BLaER1 (cell line): ENCODE measurements around the gene CDCA8.
A peak's percentile ranks its signal among the peaks of the same experiment; 100 is the strongest.
"Not testable (repeated sequence)": the region's sequence is repeated elsewhere in the genome, so short reads cannot be mapped to it uniquely, and the experiment has no call there.

Experiments
- H3K27ac ChIP-seq: shearing (Covaris generic); formaldehyde crosslinking; 2 replicates; pipeline ENCODE4 v1.8.1; 2022
- H3K27me3 ChIP-seq: shearing (Covaris generic); formaldehyde crosslinking; 2 replicates; pipeline ENCODE4 v1.8.1; 2022
- H3K36me3 ChIP-seq: shearing (Covaris generic); formaldehyde crosslinking; 2 replicates; pipeline ENCODE4 v1.8.1; 2022
- H3K4me1 ChIP-seq: shearing (Covaris generic); formaldehyde crosslinking; 2 replicates; pipeline ENCODE4 v1.8.1; 2022
- H3K4me2 ChIP-seq: shearing (Covaris generic); formaldehyde crosslinking; 2 replicates; pipeline ENCODE4 v1.8.1; 2022
- H3K4me3 ChIP-seq: shearing (Covaris generic); formaldehyde crosslinking; 2 replicates; pipeline ENCODE4 v1.8.1; 2022
- H3K9ac ChIP-seq: shearing (Covaris generic); formaldehyde crosslinking; 2 replicates; pipeline ENCODE4 v1.8.1; 2022
- H3K9me3 ChIP-seq: shearing (Covaris generic); formaldehyde crosslinking; 2 replicates; pipeline ENCODE4 v1.8.1; 2022
- H4K20me1 ChIP-seq: shearing (Covaris generic); formaldehyde crosslinking; 2 replicates; pipeline ENCODE4 v1.8.1; 2022
- Cebpa-rat ChIP-seq: shearing (Covaris generic); IDR thresholded peaks from 2 replicates; pipeline ENCODE4 v1.8.1; 2022

Gene CDCA8

DNA sequence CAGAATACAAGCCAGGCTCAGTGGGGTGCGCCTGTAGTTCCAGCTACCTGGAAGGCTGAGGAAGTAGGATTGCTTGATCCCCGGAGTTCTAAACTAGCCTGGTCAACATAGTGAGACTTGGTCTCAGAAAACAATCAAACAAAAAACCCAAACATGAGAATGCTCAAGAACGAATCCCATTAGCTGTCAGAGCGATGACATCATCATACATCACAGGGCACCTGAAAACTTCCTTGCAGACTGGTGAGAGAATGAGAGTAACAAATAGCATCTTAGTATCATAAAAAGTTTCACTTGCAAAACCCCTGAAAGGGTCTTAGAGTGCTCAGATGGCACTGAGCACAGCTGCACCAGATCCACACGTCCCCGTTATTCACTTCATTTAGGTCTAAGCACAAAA is 21.1 kb upstream of the CDCA8 start:
- no peaks in the 10 kb centered on the region for H3K9me3 ChIP-seq
- H3K27ac ChIP-seq, result no peak overlapping the region
- H3K4me2 ChIP-seq, result no peak overlapping the region
- no peak for TF ChIP-seq Cebpa-rat
- H3K4me1 ChIP-seq, result peaks cover 34% of the 10 kb centered on the region
- no peaks in the 10 kb centered on the region for H3K36me3 ChIP-seq
- H3K9ac ChIP-seq, result no peak overlapping the region
- H3K4me3 ChIP-seq, result no peak overlapping the region
- H4K20me1 ChIP-seq, result no peaks in the 10 kb centered on the region
- peaks cover 12% of the 10 kb centered on the region; the same call in 1 of the 2 replicates for H3K27me3 ChIP-seq

DNA sequence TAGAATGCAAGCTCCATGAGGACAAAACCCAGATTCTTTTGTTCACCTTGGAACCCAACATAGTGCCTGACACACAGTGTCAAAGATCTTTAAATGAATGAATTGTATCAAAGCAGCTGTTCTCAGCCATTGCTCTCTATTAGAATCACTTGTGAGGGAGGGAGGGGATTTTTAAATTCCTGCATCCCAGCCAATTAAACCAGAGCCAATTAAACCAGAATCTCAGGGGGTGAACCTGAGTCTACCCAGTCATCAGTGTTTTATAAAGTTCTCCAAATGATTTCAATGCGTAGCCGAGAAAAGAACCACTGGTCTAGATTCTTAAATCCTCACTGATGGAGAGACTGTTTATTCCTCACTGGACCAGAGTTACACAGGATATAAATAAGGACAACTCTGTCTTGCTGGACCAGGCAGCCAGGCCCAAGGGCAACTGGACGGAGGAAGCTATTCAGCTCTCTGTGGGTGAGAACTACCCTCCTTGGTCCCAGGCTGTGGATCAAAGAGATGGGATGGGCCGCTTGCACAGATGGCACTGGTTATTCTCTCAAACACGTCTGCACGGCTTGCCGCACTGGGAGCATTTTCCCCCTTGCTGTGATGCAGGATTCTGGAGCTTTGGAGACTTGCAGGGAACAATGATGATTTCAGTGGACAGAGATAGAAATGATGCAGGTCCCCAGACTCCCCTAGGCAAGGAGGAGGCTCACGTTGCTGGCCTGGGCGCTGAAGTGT is 20.0 kb upstream of the CDCA8 start:
- Histone ChIP-seq H3K9ac (no peak overlapping the region), H3K9me3 (no peaks in the 10 kb centered on the region), H3K4me1 (peaks cover 45% of the 10 kb centered on the region), H3K27me3 (peaks cover 20% of the 10 kb centered on the region; the same call in 1 of the 2 replicates), H4K20me1 (no peaks in the 10 kb centered on the region), H3K4me2 (no peak overlapping the region), H3K36me3 (no peaks in the 10 kb centered on the region), H3K27ac (no peak overlapping the region), H3K4me3 (no peak overlapping the region)
- TF ChIP-seq Cebpa-rat, result no peak

DNA sequence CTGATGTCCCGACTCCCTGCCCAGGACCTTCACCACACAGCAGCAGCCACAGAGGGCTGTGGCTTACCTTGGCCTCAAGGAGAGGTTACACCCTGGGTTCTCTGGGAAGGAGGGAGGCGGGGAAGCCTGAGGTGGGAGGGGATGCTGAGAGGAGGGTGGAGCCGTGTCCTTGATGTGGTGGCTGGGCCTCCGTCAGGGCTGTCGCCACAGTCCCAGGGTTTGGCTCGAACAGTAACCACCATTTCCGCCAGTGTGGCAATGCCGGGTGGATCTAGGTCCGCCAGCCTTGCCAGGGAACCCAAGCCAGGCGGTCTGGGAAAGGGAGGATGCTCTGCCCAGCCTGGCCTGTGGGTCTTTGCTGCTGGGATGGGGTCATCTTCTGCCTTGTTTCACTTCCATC is 18.4 kb upstream of the CDCA8 start:
- Histone ChIP-seq H3K4me2 (peak overlapping the region; percentile 82), H3K27me3 (peaks cover 24% of the 10 kb centered on the region; the same call in 1 of the 2 replicates), H3K27ac (peak overlapping the region; percentile 18; the same call in 1 of the 2 replicates), H3K36me3 (no peaks in the 10 kb centered on the region), H3K9ac (no peak overlapping the region), H3K4me1 (peaks cover 49% of the 10 kb centered on the region), H4K20me1 (no peaks in the 10 kb centered on the region), H3K9me3 (no peaks in the 10 kb centered on the region), H3K4me3 (no peak overlapping the region)
- no peak for TF ChIP-seq Cebpa-rat

DNA sequence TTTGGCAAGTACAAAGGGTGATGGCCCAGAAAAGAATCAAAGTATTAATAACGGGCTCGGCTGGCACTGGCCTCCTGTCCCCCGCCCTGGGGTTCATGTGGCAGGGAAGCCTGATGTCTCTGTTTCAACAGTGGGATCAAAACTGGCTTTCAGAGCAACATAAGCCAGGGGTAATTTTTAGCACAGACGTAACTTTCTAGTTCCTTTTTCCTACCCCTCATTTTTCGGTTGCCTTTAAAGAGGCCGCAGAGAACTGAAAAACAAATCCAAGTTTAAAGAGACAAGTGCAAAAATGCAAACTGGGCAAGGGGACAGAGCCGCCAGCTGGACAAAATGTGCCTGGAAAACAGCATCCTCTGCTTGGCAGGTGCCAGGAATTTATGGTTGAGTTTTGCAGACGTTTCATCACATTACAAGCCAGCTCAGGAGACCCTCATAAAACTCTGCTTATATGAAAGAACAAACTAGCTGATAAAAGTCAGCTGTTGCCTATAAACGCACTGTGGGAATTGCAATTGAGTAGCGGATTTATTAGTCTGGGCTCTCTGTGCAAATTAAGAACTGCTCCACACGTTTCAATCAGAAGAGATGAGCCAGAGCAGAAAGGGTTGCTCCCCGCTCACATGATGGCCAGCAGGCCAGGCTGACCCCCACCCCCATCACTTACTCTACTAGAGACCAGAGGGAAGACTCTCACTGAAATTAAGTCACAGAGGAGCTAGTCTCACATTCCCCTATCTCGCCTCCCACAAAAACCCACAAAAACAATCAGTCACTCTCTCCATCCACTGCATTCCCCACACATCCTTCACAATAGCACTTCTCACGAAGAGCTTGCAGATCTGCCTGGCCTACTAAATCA is 15.8 kb upstream of the CDCA8 start:
- H3K9ac ChIP-seq, result peak overlapping the region; percentile 63
- H3K9me3 ChIP-seq, result no peaks in the 10 kb centered on the region
- peaks cover 8% of the 10 kb centered on the region; the same call in 1 of the 2 replicates for H3K36me3 ChIP-seq
- TF ChIP-seq Cebpa-rat, result no peak
- H3K27ac ChIP-seq, result peak overlapping the region; percentile 69
- peak overlapping the region; percentile 82 for H3K4me2 ChIP-seq
- H3K27me3 ChIP-seq, result peaks cover 24% of the 10 kb centered on the region; the same call in 1 of the 2 replicates
- H3K4me1 ChIP-seq, result peaks cover 49% of the 10 kb centered on the region
- no peaks in the 10 kb centered on the region for H4K20me1 ChIP-seq
- no peak overlapping the region for H3K4me3 ChIP-seq

DNA sequence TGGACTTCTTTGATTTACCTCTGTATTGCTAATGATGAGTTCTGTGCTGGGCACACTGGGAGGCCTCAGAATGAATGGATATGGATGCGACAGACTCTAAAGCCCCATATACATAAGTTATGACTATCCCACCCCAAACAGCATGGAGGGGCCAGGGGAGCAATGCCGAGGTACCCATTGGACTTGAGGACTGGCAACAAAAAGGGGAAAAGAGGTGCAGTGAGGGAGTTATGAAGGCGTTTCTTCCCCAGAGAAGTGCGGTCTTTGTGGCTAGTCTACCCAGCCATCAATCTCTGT is 15.2 kb upstream of the CDCA8 start:
- H3K4me2 ChIP-seq, result peak overlapping the region; percentile 82
- H3K36me3 ChIP-seq, result peaks cover 8% of the 10 kb centered on the region; the same call in 1 of the 2 replicates
- peaks cover 51% of the 10 kb centered on the region for H3K4me1 ChIP-seq
- peaks cover 24% of the 10 kb centered on the region; the same call in 1 of the 2 replicates for H3K27me3 ChIP-seq
- no peak overlapping the region for H3K27ac ChIP-seq
- TF ChIP-seq Cebpa-rat, result no peak
- H3K9me3 ChIP-seq, result no peaks in the 10 kb centered on the region
- H3K4me3 ChIP-seq, result no peak overlapping the region
- H3K9ac ChIP-seq, result no peak overlapping the region
- no peaks in the 10 kb centered on the region for H4K20me1 ChIP-seq

DNA sequence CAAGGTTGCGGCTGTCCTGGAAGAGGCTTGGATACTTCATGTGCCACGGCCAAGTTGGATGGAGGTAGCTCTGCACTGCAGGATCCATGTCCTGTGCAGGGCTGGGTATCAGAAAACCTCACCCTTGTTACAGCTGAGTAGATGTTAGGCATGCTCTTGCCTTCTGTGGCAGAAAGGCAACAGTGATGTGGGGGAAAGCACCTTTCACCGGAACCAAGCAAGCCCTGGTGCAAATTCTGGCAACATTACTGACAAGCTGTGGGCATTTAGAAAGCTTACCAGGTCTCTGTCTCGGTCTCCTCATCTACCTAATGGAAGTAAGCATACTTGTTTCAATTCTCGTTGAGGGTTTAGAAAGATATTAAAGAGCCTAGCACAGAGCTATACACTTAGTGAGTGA is 14.5 kb upstream of the CDCA8 start:
- no peak overlapping the region for H3K4me3 ChIP-seq
- no peak overlapping the region for H3K27ac ChIP-seq
- H3K27me3 ChIP-seq, result peaks cover 24% of the 10 kb centered on the region; the same call in 1 of the 2 replicates
- H3K4me1 ChIP-seq, result peaks cover 53% of the 10 kb centered on the region
- no peak for TF ChIP-seq Cebpa-rat
- no peaks in the 10 kb centered on the region for H3K9me3 ChIP-seq
- H3K4me2 ChIP-seq, result peak overlapping the region; percentile 82; the same call in 1 of the 2 replicates
- H3K9ac ChIP-seq, result no peak overlapping the region
- peaks cover 12% of the 10 kb centered on the region for H3K36me3 ChIP-seq
- H4K20me1 ChIP-seq, result peaks cover 2% of the 10 kb centered on the region; the same call in 1 of the 2 replicates

DNA sequence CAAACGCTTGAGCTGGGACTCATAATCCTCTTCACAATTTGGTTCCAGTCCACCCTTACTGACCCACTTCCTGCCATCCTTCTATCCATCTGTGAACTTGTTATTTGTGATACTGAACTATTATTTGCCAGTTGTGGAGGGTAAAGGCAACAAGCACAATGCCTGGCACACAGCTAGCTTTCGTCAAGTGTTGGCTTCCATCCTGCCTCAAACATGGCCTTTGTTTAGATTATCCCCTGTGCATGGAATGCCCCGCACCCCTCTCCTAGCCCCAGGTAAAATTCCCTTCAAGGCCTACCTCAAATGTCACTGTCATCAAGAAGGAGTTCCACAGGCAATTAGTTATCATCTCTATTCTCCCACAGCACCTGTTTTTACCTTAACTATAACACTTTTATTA is 11.4 kb upstream of the CDCA8 start:
- H3K36me3 ChIP-seq, result peaks cover 41% of the 10 kb centered on the region
- no peaks in the 10 kb centered on the region for H3K9me3 ChIP-seq
- no peak overlapping the region for H3K4me3 ChIP-seq
- peaks cover 22% of the 10 kb centered on the region for H3K4me1 ChIP-seq
- no peak overlapping the region for H3K9ac ChIP-seq
- H3K27ac ChIP-seq, result no peak overlapping the region
- H4K20me1 ChIP-seq, result peaks cover 24% of the 10 kb centered on the region
- no peak for TF ChIP-seq Cebpa-rat
- H3K27me3 ChIP-seq, result peaks cover 15% of the 10 kb centered on the region; the same call in 1 of the 2 replicates
- H3K4me2 ChIP-seq, result no peak overlapping the region

DNA sequence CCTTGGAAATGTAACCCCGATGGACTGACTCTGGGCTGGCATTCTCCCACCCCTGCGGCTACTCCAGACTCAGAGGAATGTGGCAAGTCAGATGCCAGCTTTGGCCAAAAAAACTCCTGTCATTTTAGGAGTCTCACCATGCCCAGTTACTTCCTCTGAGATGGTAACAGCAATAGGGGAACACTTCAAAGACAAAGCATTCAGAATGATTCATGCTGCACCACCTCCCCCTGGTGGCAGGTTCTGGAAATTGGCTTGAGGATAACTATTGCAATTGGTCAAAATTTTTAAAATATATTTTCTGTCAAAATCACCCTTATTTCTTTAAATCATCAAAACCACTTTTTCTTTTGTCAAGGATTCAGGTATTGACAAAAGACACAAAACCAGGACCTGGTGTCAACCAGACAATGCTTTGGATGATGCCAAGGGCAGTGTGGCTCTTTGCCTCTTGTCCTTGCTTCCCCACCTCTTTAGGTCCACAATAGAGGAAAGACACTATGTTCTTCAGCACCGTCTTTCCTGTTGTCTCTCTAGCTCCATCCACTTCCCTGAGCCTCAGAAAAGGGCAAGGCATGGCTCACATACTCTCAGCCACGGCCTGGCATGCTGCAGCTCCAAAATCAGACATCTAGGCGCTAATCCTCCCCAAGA is 9.9 kb upstream of the CDCA8 start:
- Histone ChIP-seq H3K4me2 (no peak overlapping the region), H3K4me1 (peaks cover 6% of the 10 kb centered on the region), H3K4me3 (no peak overlapping the region), H3K27ac (no peak overlapping the region), H3K9ac (no peak overlapping the region), H4K20me1 (peaks cover 24% of the 10 kb centered on the region), H3K9me3 (no peaks in the 10 kb centered on the region), H3K27me3 (peaks cover 2% of the 10 kb centered on the region; the same call in 1 of the 2 replicates), H3K36me3 (peaks cover 56% of the 10 kb centered on the region)
- no peak for TF ChIP-seq Cebpa-rat

DNA sequence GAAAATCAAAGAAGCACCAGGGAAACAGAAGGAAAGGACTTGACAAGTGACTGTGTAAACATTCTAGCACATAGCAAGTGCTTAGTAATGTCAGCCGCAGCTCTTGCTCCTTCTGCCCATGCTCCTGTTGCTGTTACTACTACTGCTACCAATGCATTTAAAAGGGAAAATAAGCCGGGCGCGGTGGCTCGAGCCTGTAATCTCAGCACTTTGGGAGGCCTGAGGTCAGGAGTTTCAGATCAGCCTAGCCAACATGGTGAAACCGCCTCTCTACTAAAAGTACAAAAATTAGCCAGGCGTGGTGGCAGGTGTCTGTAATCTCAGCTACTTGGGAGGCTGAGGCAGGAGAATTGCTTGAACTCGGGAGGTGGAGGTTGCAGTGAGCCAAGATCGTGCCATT is 8.1 kb upstream of the CDCA8 start:
- H4K20me1 ChIP-seq, result peaks cover 30% of the 10 kb centered on the region
- not testable (repeated sequence) for H3K27me3 ChIP-seq, H3K4me3 ChIP-seq, H3K27ac ChIP-seq, H3K9ac ChIP-seq, H3K4me2 ChIP-seq, H3K9me3 ChIP-seq
- peaks cover 13% of the 10 kb centered on the region for H3K4me1 ChIP-seq
- H3K36me3 ChIP-seq, result peaks cover 65% of the 10 kb centered on the region

DNA sequence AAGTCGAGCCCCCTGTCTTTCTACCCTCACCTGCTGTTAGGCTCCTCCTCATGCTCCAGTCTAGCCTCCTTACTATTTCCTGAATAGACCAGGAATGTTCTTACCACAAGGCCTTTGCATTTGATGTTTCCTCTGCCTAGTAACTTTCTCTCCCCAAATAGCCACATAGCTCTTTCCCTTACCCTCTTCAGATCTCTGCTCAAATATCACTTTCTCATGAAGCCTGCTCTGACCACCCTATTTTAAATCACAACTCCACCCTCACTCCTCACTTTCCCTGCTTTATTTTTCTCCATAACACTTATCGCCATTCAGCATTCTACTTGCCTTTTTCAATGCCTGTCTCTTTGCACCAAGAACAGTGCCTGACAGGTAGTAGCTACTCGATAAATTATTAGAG is 6.6 kb upstream of the CDCA8 start:
- Histone ChIP-seq H3K27ac (no peak overlapping the region), H3K9ac (no peak overlapping the region), H3K4me1 (peaks cover 19% of the 10 kb centered on the region), H4K20me1 (peaks cover 30% of the 10 kb centered on the region), H3K4me2 (no peak overlapping the region), H3K4me3 (no peak overlapping the region), H3K36me3 (peaks cover 65% of the 10 kb centered on the region), H3K27me3 (no peaks in the 10 kb centered on the region), H3K9me3 (no peaks in the 10 kb centered on the region)
- no peak for TF ChIP-seq Cebpa-rat

DNA sequence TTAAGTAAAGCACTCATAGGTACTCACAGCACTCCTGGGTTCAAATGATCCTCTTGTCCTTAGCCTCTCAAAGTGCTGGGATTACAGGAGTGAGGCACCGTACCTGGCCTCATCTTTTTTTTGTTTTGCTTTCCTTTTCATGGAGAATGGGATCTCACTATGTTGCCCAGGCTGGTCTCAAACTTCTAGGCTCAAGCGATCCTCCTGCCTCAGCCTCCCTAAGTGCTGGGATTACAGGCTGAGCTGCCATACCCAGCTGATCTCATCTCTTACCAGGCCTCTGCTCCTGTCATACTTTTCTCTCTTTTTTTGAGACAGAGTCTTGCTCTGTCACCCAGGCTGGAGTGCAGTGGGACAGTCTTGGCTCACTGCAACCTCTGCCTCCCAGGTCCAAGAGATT is 4.6 kb upstream of the CDCA8 start:
- peaks cover 34% of the 10 kb centered on the region for H4K20me1 ChIP-seq
- not testable (repeated sequence) for H3K9me3 ChIP-seq, H3K4me3 ChIP-seq, H3K27ac ChIP-seq, H3K27me3 ChIP-seq, H3K9ac ChIP-seq, H3K4me2 ChIP-seq
- peaks cover 25% of the 10 kb centered on the region for H3K4me1 ChIP-seq
- H3K36me3 ChIP-seq, result peaks cover 54% of the 10 kb centered on the region
